Endothelial cell of umbilical vein (primary cell): ENCODE results near the gene MLF1. TPM values are rescaled to one million over a fixed set of nuclear protein-coding genes. Genes with fewer than 3 reads are reported as not detected.

Experiments used
- BruUV-seq: library from RNA; stranded (reverse); fragments of 400-500 nt; replicated peaks from 2 replicates; lab custom pipeline; 2021; lab: Mats Ljungman, UMichigan
- CTCF ChIA-PET: fragments of 300-600, 350-600 bp; sonication (Branson Sonifier 250); formaldehyde crosslinking; loops from one replicate; lab custom pipeline; 2021; ENCODE audit warnings: antibody characterized with exemption, inconsistent platforms; lab: Charles Lee
- POLR2A ChIA-PET: fragments of 300-600, 350-600 bp; sonication (Branson Sonifier 250); formaldehyde crosslinking; loops from one replicate; lab custom pipeline; 2021; ENCODE audit warnings: antibody characterized with exemption, inconsistent platforms; lab: Charles Lee
- DNase-seq: peaks from one replicate; pipeline ENCODE4 v3.0.0-alpha.2; 2011; ENCODE audit warnings: low read depth, low spot score
- FAIRE-seq: peaks from 2 replicates; lab custom pipeline; 2011; peaks lifted over from hg19 to GRCh38; lab: Jason Lieb, UNC
- H2AFZ ChIP-seq: 2 replicates; pipeline ENCODE4 v1.6.0; 2012; ENCODE audit warnings: low read depth, low read length, control low read depth, inconsistent platforms
- H3K27ac ChIP-seq: 2 replicates; pipeline ENCODE4 v1.5.1; 2011; ENCODE audit warnings: low read depth, mild to moderate bottlenecking, control low read depth, low read length, moderate library complexity; ENCODE audit not compliant: insufficient read depth
- H3K27me3 ChIP-seq, 2 experiments: 2 replicates each; pipeline versions ENCODE4 v1.6.0 to v1.6.1; 2011; ENCODE audit warnings: low read length in 2 of 2, mixed read lengths in 1 of 2; ENCODE audit not compliant: control insufficient read depth in 2 of 2, insufficient read depth in 2 of 2
- H3K36me3 ChIP-seq, 2 experiments: 2 replicates in 1 of 2; 3 replicates in 1 of 2; pipeline ENCODE4 v1.5.1; 2011; ENCODE audit warnings: low read length in 2 of 2, mild to moderate bottlenecking in 1 of 2, moderate library complexity in 1 of 2; ENCODE audit not compliant: control insufficient read depth in 2 of 2, insufficient read depth in 2 of 2; ENCODE audit errors: extremely low read depth in 1 of 2
- H3K4me1 ChIP-seq: 3 replicates; pipeline ENCODE4 v1.5.1; 2011; ENCODE audit warnings: mild to moderate bottlenecking, low read length; ENCODE audit not compliant: control insufficient read depth, insufficient read depth; ENCODE audit errors: extremely low read depth
- H3K4me2 ChIP-seq: 2 replicates; pipeline ENCODE4 v1.6.1; 2011; ENCODE audit warnings: low read length, control low read depth, mixed read lengths; ENCODE audit not compliant: insufficient read depth
- H3K4me3 ChIP-seq, 3 experiments: fragments of 200-600 bp in 1 of 3; sonication (generic), shearing (Covaris generic) in 1 of 3; replicated peaks in 1 of 3; 2 replicates each; pipeline ENCODE4 v1.5.1; 2011 to 2016; ENCODE audit warnings: control low read depth in 3 of 3, low read length in 3 of 3, mild to moderate bottlenecking in 2 of 3, inconsistent platforms in 1 of 3, low read depth in 1 of 3, moderate library complexity in 1 of 3; ENCODE audit not compliant: insufficient read depth in 1 of 3
- H3K79me2 ChIP-seq: 2 replicates; pipeline ENCODE4 v1.6.0; 2012; ENCODE audit warnings: low read length, inconsistent platforms; ENCODE audit not compliant: control insufficient read depth, insufficient read depth
- H3K9ac ChIP-seq: replicated peaks from 2 replicates; pipeline ENCODE3; 2011; ENCODE audit warnings: low read length, control low read depth; ENCODE audit not compliant: insufficient read depth; ENCODE audit errors: extremely low read depth
- H3K9me1 ChIP-seq: replicated peaks from 3 replicates; pipeline ENCODE4 v1.6.0; 2011; ENCODE audit warnings: mild to moderate bottlenecking, low read length; ENCODE audit not compliant: control insufficient read depth, insufficient read depth; ENCODE audit errors: extremely low read depth
- H3K9me3 ChIP-seq: replicated peaks from 2 replicates; pipeline ENCODE4 v1.5.1; 2012; ENCODE audit warnings: low read length, inconsistent platforms; ENCODE audit not compliant: control insufficient read depth, insufficient read depth
- H4K20me1 ChIP-seq: replicated peaks from 2 replicates; pipeline ENCODE3; 2011; ENCODE audit warnings: mild to moderate bottlenecking, low read length; ENCODE audit not compliant: control insufficient read depth, insufficient read depth; ENCODE audit errors: extremely low read depth
- CTCF ChIP-seq, 2 donors: IDR thresholded peaks; 1 replicate in 1 of 2; 2 replicates in 1 of 2; pipeline ENCODE4 v1.5.1; 2011; ENCODE audit warnings: low read length in 2 of 2, mild to moderate bottlenecking in 2 of 2, moderate library complexity in 2 of 2, control low read depth in 1 of 2, inconsistent platforms in 1 of 2, low read depth in 1 of 2; ENCODE audit not compliant: insufficient read depth in 1 of 2; ENCODE audit errors: extremely low read depth in 1 of 2
- EZH2 ChIP-seq: IDR thresholded peaks from 2 replicates; pipeline ENCODE4 v1.6.1; 2012; ENCODE audit warnings: borderline replicate concordance, low read depth, mild to moderate bottlenecking, moderate library complexity, low read length, inconsistent platforms; ENCODE audit not compliant: severe bottlenecking
- FOS ChIP-seq: IDR thresholded peaks from 2 replicates; pipeline ENCODE4 v1.6.1; 2011; ENCODE audit warnings: mild to moderate bottlenecking, low read length, moderate library complexity, borderline replicate concordance; ENCODE audit not compliant: insufficient read depth
- GATA2 ChIP-seq: IDR thresholded peaks from 2 replicates; pipeline ENCODE4 v1.7.0; 2011; ENCODE audit warnings: low read depth, mild to moderate bottlenecking, moderate library complexity, mixed read lengths, low read length; ENCODE audit not compliant: insufficient read length, insufficient read depth
- JUN ChIP-seq: IDR thresholded peaks from 2 replicates; pipeline ENCODE4 v1.6.1; 2011; ENCODE audit warnings: borderline replicate concordance, low read depth; ENCODE audit not compliant: insufficient read length, insufficient read depth
- MYC ChIP-seq: IDR thresholded peaks from one replicate; pipeline ENCODE4 v1.6.1; 2011; ENCODE audit warnings: mild to moderate bottlenecking, low read depth, low read length
- POLR2A ChIP-seq: IDR thresholded peaks from 2 replicates; pipeline ENCODE4 v1.6.1; 2012; ENCODE audit warnings: low read depth, mild to moderate bottlenecking, control low read depth, low read length
- POLR2AphosphoS5 ChIP-seq: IDR thresholded peaks from 2 replicates; pipeline ENCODE4 v1.6.1; 2012; ENCODE audit warnings: low read depth, mild to moderate bottlenecking, control low read depth, low read length, moderate library complexity; ENCODE audit not compliant: insufficient read depth
- dilution Hi-C: fragments of 300-500 bp; cut with MboI; formaldehyde crosslinking; loops from one replicate; pipeline ENCODE4 v1.15.0; 2019; ENCODE audit warnings: low sequenced_read_pairs; ENCODE audit not compliant: extremely low pct_ligation_motif_present
- intact Hi-C: fragments of 100-400 bp; cut with micrococcal nuclease; formaldehyde crosslinking; loops from one replicate; pipeline ENCODE4 v1.10.0; 2022
- polyA plus RNA-seq, 4 experiments: library from polyadenylated mRNA; depleted of rRNA in 3 of 4; stranded (reverse) in 3 of 4; unstranded in 1 of 4; fragments of >200 nt; gene quantifications; 2 replicates each; pipeline versions ENCODE4 v1.2.1 to v1.2.3, GENCODE V29; 2011 to 2012; ENCODE audit warnings: missing spikeins in 1 of 4
- total RNA-seq: library from RNA; stranded (reverse); gene quantifications from 2 replicates; pipeline ENCODE4 v1.2.3, GENCODE V29; 2021
- TF ChIP-seq, protein P1 (sequence below): IDR thresholded peaks from 2 replicates; pipeline ENCODE4 v1.6.1; 2011; ENCODE audit not compliant: insufficient read depth, insufficient read length

Gene MLF1
- total and polyA plus RNA-seq, 2 donors (not counting 3 experiments of a cell fraction or from before 2014, with no cell fraction given): 3.0 to 5.3 TPM

- no peaks in the 10 kb centered on the region for H3K79me2 ChIP-seq
- no peak overlapping the region for H3K27ac ChIP-seq
- dilution Hi-C loops (no loop called here), intact Hi-C loops (loop anchor here (1.0 to 10.0 kb wide), 6 partner anchors 103 to 723 kb away; partner anchors contain the start of gene GFM1)
- H3K9me3 ChIP-seq: no peaks in the 10 kb centered on the region
- no peaks in the 10 kb centered on the region for H3K9me1 ChIP-seq
- H3K4me2 ChIP-seq: no peak overlapping the region
- BruUV-seq: no TSS peak
- peak overlapping the region; percentile 87 for H2AFZ ChIP-seq
- no peak overlapping the region for H3K4me3 ChIP-seq
- FAIRE-seq (peak; percentile 65), DNase-seq (peak; percentile 70)
- ChIA-PET CTCF (interaction anchor here (0.8 to 4.1 kb wide), 14 partner anchors 8 to 718 kb away, joined by 3 to 40 read pairs (median 6); partner anchors contain the start of genes GFM1 and MLF1), POLR2A (no interaction called here)
- H3K36me3 ChIP-seq: no peaks in the 10 kb centered on the region
- H4K20me1 ChIP-seq: no peaks in the 10 kb centered on the region
- H3K9ac ChIP-seq: no peak overlapping the region
- no peaks in the 10 kb centered on the region for H3K4me1 ChIP-seq
- H3K27me3 ChIP-seq: no peaks in the 10 kb centered on the region
- TF ChIP-seq CTCF (IDR thresholded peaks at IDR 0.05; ENCODE audit: extremely low read depth in 1 of 2, insufficient read depth in 1 of 2, low read depth in 1 of 2, low read length in 2 of 2): peak; percentile 37 to 41
- no peak for TF ChIP-seq EZH2
Measured at GRCh38 chr3:158539414-158540014, 31.5 kb upstream of the MLF1 start.

DNA sequence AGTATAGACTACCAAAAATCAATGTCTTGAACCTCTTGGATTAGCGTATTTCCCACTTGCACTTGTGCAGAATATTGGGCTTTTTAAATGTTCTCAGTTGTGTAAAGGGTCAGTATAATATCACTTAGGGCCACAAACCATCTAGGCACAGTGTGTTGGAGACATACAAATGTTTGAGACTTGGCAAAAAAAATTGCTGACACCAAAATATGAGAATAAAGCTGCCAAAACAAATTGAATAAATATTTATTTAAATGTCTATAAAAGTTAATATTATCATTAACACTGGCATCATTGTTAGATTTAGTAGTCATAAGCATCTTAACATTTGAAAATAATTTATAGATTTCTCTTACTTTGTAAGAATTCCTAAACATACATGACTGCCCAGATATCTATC lies 30.9 kb upstream of the MLF1 start:
- Histone ChIP-seq H3K27me3 (no peaks in the 10 kb centered on the region), H3K4me1 (no peaks in the 10 kb centered on the region), H3K79me2 (no peaks in the 10 kb centered on the region), H2AFZ (peak overlapping the region; percentile 87), H3K9me3 (no peaks in the 10 kb centered on the region), H3K9me1 (no peaks in the 10 kb centered on the region), H3K27ac (no peak overlapping the region), H3K9ac (no peak overlapping the region), H4K20me1 (no peaks in the 10 kb centered on the region), H3K4me3 (no peak overlapping the region), H3K36me3 (no peaks in the 10 kb centered on the region), H3K4me2 (no peak overlapping the region)
- CTCF ChIA-PET: interaction anchor here (0.7 to 4.1 kb wide), 15 partner anchors 8 to 975 kb away, joined by 3 to 40 read pairs (median 5); partner anchors contain the start of genes GFM1 and MLF1
- DNase-seq (no peak), FAIRE-seq (no peak)
- TF ChIP-seq GATA2 (no peak), MYC (no peak), EZH2 (no peak), FOS (no peak), CTCF (IDR thresholded peaks at IDR 0.05; ENCODE audit: extremely low read depth in 1 of 2, insufficient read depth in 1 of 2, low read depth in 1 of 2, low read length in 2 of 2) (no peak), POLR2A (no peak), JUN (no peak), POLR2AphosphoS5 (no peak)
- TF ChIP-seq, protein P1, sequence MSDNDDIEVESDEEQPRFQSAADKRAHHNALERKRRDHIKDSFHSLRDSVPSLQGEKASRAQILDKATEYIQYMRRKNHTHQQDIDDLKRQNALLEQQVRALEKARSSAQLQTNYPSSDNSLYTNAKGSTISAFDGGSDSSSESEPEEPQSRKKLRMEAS: no peak
- no TSS peak for BruUV-seq
- intact Hi-C loops: no loop called here
- POLR2A ChIA-PET: no interaction called here
- dilution Hi-C loops: no loop called here
